Lung (tissue), 12 donors: ENCODE data around the gene HCN2. TPM values are rescaled to one million over a fixed set of nuclear protein-coding genes. Genes with fewer than 3 reads are reported as not detected.

Experiments used
- ATAC-seq: fragments of 200-7000 bp; cut with Tn5 transposase; one replicate; pipeline ENCODE4 v1.9.1; 2020; ENCODE audit warnings: moderate number of reproducible peaks; ENCODE audit not compliant: insufficient read depth, low FRiP score
- DNase-seq, 3 donors: peaks; one replicate each; pipeline ENCODE4 v3.0.0-alpha.2; 2013 to 2017
- H3K27ac ChIP-seq, 2 donors: one replicate each; pipeline ENCODE4 v1.5.1; 2013; ENCODE audit warnings: mild to moderate bottlenecking in 2 of 2, moderate library complexity in 2 of 2, control low read depth in 1 of 2, inconsistent platforms in 1 of 2, low read depth in 1 of 2, low read length in 1 of 2
- H3K27me3 ChIP-seq, 3 donors: one replicate each; pipeline ENCODE4 v1.5.1; 2013; ENCODE audit warnings: low read length in 2 of 3; ENCODE audit not compliant: control insufficient read depth in 3 of 3, insufficient read depth in 3 of 3
- H3K36me3 ChIP-seq, 4 donors: one replicate each; pipeline ENCODE4 v1.5.1; 2013; ENCODE audit warnings: low read length in 4 of 4, mild to moderate bottlenecking in 1 of 4, moderate library complexity in 1 of 4; ENCODE audit not compliant: control insufficient read depth in 4 of 4, insufficient read depth in 4 of 4
- H3K4me1 ChIP-seq, 5 donors: one replicate each; pipeline ENCODE4 v1.5.1; 2013; ENCODE audit warnings: low read length in 5 of 5, mild to moderate bottlenecking in 2 of 5, moderate library complexity in 1 of 5; ENCODE audit not compliant: control insufficient read depth in 5 of 5, insufficient read depth in 5 of 5
- H3K4me3 ChIP-seq: one replicate; pipeline ENCODE4 v1.5.1; 2013; ENCODE audit warnings: mild to moderate bottlenecking, control low read depth, moderate library complexity
- H3K9ac ChIP-seq, 2 donors: one replicate each; pipeline ENCODE4 v1.5.1; 2013; ENCODE audit warnings: low read length in 2 of 2, control low read depth in 1 of 2; ENCODE audit not compliant: insufficient read depth in 1 of 2
- H3K9me3 ChIP-seq, 4 donors: one replicate each; pipeline ENCODE4 v1.5.1; 2013; ENCODE audit warnings: low read length in 3 of 4, mild to moderate bottlenecking in 1 of 4, moderate library complexity in 1 of 4; ENCODE audit not compliant: control insufficient read depth in 4 of 4, insufficient read depth in 3 of 4
- CTCF ChIP-seq: IDR thresholded peaks from 2 replicates; pipeline ENCODE4 v1.5.1; 2012; ENCODE audit warnings: mild to moderate bottlenecking; ENCODE audit errors: control extremely low read depth, extremely low read depth
- WGBS, 2 donors: extraction: QIAGEN DNeasy Blood & Tissue Kit; methylation state at CpG; one replicate each; pipeline ENCODE4 v1.1.7; 2013; 5-methylcytosine and 5-hydroxymethylcytosine counted together
- polyA plus RNA-seq, 2 donors: library from polyadenylated mRNA; stranded (reverse); fragments of 200-250 nt; gene quantifications; one replicate each; pipeline ENCODE4 v1.2.1, GENCODE V29; 2013
- total RNA-seq, 2 donors: library from RNA; depleted of rRNA in 1 of 2; stranded (reverse); fragments of >200 nt in 1 of 2; gene quantifications; one replicate each; pipeline ENCODE4 v1.2.1, GENCODE V29; 2014 to 2021
- donor health status: control.
- donor health status: control.
- donor health status: Bipolar disorder and iron deficiency.
- donor health status: healthy.
- donor health status: DM: yes; HTN: yes; CAD: no.

The HCN2 gene
- total and polyA plus RNA-seq, 4 donors, result 0.04 to 0.37 (median 0.16) TPM

- Histone ChIP-seq H3K9ac (no peak overlapping the region), H3K4me3 (no peak overlapping the region), H3K27me3 (no peaks in the 10 kb centered on the region), H3K4me1 (peaks cover 0 to 17% (median 3%) of the 10 kb centered on the region in 5 donors), H3K9me3 (peaks cover 0 to 2% (median 0%) of the 10 kb centered on the region in 4 donors), H3K27ac (peak overlapping the region in 1 of 2 donors; percentile 17), H3K36me3 (no peaks in the 10 kb centered on the region)
- 68 to 84% methylated on average over 27 to 30 of the region's 30 CpGs for WGBS, 2 donors
- ATAC-seq (no peak), DNase-seq (no peak)
- TF ChIP-seq CTCF, result no peak
Measured at GRCh38 chr19:608155-609003, 18.7 kb downstream of the HCN2 start.

DNA sequence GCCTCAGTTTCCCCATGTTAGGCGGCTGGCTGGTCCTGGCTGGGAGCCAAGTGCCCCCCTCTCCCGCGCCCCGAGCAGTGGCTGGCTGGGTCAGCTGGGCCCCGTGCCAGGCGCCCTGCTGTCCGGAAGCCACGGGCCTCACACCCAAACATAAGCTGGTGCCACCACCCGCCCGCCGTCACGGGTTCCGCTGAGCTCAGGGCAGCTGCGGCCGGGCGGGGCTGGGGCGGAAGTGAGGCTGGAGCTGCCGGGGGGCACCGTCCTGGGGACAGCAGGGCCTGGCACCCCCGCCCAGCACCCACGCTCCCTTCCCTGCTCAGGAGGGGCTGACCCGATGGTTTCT is 19.3 kb downstream of the HCN2 start:
- ATAC-seq (no peak), DNase-seq (no peak)
- Histone ChIP-seq H3K4me3 (no peak overlapping the region), H3K27me3 (no peaks in the 10 kb centered on the region), H3K36me3 (no peaks in the 10 kb centered on the region), H3K27ac (peak overlapping the region in 1 of 2 donors; percentile 17), H3K9ac (no peak overlapping the region), H3K9me3 (peaks cover 0 to 2% (median 0%) of the 10 kb centered on the region in 4 donors), H3K4me1 (peaks cover 0 to 17% (median 3%) of the 10 kb centered on the region in 5 donors)
- TF ChIP-seq CTCF, result no peak
- WGBS, 2 donors, result 49 to 51% methylated on average over 20 to 22 of the region's 22 CpGs

GRCh38 chr19:610071-610800 is 20.6 kb downstream of the HCN2 start:
- Histone ChIP-seq H3K4me3 (no peak overlapping the region), H3K27me3 (peaks cover 0 to 4% (median 0%) of the 10 kb centered on the region in 3 donors), H3K9ac (no peak overlapping the region), H3K4me1 (peaks cover 0 to 17% (median 3%) of the 10 kb centered on the region in 5 donors), H3K36me3 (no peaks in the 10 kb centered on the region), H3K9me3 (peaks cover 0 to 2% (median 0%) of the 10 kb centered on the region in 4 donors), H3K27ac (peak overlapping the region in 1 of 2 donors; percentile 69)
- WGBS, 2 donors, result 42 to 46% methylated on average over 30 to 38 of the region's 38 CpGs
- peak in 1 of 3 donors; percentile 62 for DNase-seq
- no peak for TF ChIP-seq CTCF
- peak; percentile 32 for ATAC-seq
